Esophagus squamous epithelium (tissue), 5 donors: ENCODE data around the gene ZNF772. TPM values are rescaled to one million over a fixed set of nuclear protein-coding genes. Genes with fewer than 3 reads are reported as not detected.
"Not testable (repeated sequence)": the region's sequence is repeated elsewhere in the genome, so short reads cannot be mapped to it uniquely, and the experiment has no call there.

ENCODE experiments used
- DNase-seq: peaks from one replicate; lab custom pipeline; 2025; lab: John Stamatoyannopoulos, UW
- H3K27ac ChIP-seq, 4 donors: fragments of 200-600 bp; sonication (generic); one replicate each; pipeline ENCODE4 v1.5.1; 2016 to 2019; ENCODE audit warnings: mild to moderate bottlenecking in 1 of 4
- H3K27me3 ChIP-seq, 4 donors: fragments of 200-600 bp; sonication (generic); 1 replicate in 3 of 4; 2 replicates in 1 of 4; pipeline versions ENCODE4 v1.5.1 to v1.6.0; 2017 to 2021; ENCODE audit warnings: antibody characterized with exemption in 1 of 4
- H3K36me3 ChIP-seq, 3 donors: fragments of 200-600 bp; sonication (generic); one replicate each; pipeline ENCODE4 v1.5.1; 2016 to 2019
- H3K4me1 ChIP-seq, 3 donors: fragments of 200-600 bp; sonication (generic); one replicate each; pipeline ENCODE4 v1.5.1; 2017 to 2019
- H3K4me3 ChIP-seq, 4 donors: fragments of 200-600 bp; sonication (generic); 1 replicate in 3 of 4; 2 replicates in 1 of 4; pipeline ENCODE4 v1.5.1; 2016 to 2019; ENCODE audit warnings: mild to moderate bottlenecking in 2 of 4, moderate library complexity in 1 of 4
- H3K9me3 ChIP-seq, 3 donors: fragments of 200-600 bp; sonication (generic); one replicate each; pipeline ENCODE4 v1.5.1; 2016 to 2019
- POLR2A ChIP-seq, 4 donors: fragments of 450-650 bp; IDR thresholded peaks; one replicate each; pipeline ENCODE4 v1.6.1; 2017; ENCODE audit warnings: antibody characterized with exemption in 4 of 4, mild to moderate bottlenecking in 4 of 4, moderate library complexity in 3 of 4
- WGBS, 2 donors: methylation state at CpG; one replicate each; pipeline ENCODE4 v1.1.5; 2018; 5-methylcytosine and 5-hydroxymethylcytosine counted together
- intact Hi-C: fragments of 100-400 bp; cut with DNase I; formaldehyde crosslinking; loops from one replicate; pipeline ENCODE4 v1.15.0; 2022
- total RNA-seq, 4 donors: library from RNA; depleted of rRNA; stranded (reverse); fragments of >200 nt; gene quantifications; one replicate each; pipeline ENCODE4 v1.1.0, GENCODE V29; 2016
- TF ChIP-seq, protein P1 (sequence below), 6 experiments: fragments of 450-650 bp in 4 of 6; fragments of 200-600 bp in 2 of 6; sonication (generic) in 2 of 6; IDR thresholded peaks; one replicate each; pipeline ENCODE4 v1.5.1; 2016 to 2019; ENCODE audit warnings: antibody characterized with exemption in 6 of 6, mild to moderate bottlenecking in 4 of 6, moderate library complexity in 4 of 6
- donor health status: DM: yes; HTN: yes; CAD: no.

ZNF772 gene
- total RNA-seq = 10 to 100 TPM in 1 of 4 donors, 1 to 10 TPM in 3; 3.3 to 10.9 (median 6.3) TPM

DNA sequence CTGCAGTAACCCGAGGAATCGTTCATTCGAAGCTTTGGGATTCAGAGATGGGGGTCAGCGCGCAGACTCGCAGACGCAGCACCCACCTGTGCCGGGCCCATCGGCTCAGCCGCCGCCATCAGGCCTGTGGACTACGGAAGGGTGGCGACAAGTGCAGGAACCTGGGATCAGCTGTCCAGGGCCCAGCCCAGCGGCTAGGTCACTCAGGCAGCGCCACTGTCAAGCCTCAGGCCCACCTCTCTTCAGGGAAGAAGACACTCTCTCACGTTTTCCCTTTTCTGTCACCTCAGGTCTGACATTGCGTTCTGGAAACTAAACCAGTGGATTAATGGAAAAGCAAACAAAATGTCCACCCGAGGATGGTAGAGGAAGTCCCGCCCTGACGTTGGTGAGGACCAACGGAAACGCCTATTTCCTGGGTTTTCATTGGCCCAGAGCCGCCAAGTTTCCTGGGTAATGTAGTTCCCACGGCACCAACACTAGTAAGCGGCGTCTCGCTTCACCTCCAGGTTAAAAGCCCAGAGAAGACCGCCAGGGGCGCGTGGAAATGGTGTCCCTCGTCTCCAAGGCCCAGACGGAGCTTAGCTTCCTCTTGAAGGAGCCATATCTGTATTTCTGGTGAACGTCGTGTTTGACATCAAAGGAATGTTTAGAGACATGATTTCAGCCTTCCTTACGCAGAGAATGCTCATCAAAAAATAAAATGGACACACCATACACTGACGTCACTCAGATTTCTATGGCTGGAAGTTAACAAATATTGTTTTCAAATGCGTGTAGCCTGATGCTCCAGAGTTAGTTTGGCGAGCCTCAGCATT is at the start of gene ZNF772:
Gene ZNF772, minus strand, starts transcription at position 376 of the 818 bp plus-strand sequence. Its CDS starts 257 bp downstream, at position 119.
- TF ChIP-seq, protein P1, sequence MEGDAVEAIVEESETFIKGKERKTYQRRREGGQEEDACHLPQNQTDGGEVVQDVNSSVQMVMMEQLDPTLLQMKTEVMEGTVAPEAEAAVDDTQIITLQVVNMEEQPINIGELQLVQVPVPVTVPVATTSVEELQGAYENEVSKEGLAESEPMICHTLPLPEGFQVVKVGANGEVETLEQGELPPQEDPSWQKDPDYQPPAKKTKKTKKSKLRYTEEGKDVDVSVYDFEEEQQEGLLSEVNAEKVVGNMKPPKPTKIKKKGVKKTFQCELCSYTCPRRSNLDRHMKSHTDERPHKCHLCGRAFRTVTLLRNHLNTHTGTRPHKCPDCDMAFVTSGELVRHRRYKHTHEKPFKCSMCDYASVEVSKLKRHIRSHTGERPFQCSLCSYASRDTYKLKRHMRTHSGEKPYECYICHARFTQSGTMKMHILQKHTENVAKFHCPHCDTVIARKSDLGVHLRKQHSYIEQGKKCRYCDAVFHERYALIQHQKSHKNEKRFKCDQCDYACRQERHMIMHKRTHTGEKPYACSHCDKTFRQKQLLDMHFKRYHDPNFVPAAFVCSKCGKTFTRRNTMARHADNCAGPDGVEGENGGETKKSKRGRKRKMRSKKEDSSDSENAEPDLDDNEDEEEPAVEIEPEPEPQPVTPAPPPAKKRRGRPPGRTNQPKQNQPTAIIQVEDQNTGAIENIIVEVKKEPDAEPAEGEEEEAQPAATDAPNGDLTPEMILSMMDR (IDR thresholded peaks at IDR 0.05) = peak in 5 of 6 experiments; percentile 10 to 74 (median 46)
- no peak for TF ChIP-seq POLR2A (IDR thresholded peaks at IDR 0.05)
- WGBS, 2 donors = 6 to 8% methylated on average over 23 to 25 of the region's 38 CpGs
- Histone ChIP-seq H3K27me3 (no peaks in the 10 kb centered on the region), H3K9me3 (peaks cover 12 to 70% (median 57%) of the 10 kb centered on the region in 3 donors), H3K36me3 (peaks cover 14 to 42% (median 27%) of the 10 kb centered on the region in 3 donors), H3K4me3 (peak within 1 kb of the TSS; percentile 45 to 82 (median 72)), H3K4me1 (peaks cover 0 to 9% (median 5%) of the 10 kb centered on the region in 3 donors), H3K27ac (peak within 1 kb of the TSS; percentile 61 to 89 (median 82))
- DNase-seq = peak; percentile 31
- intact Hi-C loops = no loop called here

DNA sequence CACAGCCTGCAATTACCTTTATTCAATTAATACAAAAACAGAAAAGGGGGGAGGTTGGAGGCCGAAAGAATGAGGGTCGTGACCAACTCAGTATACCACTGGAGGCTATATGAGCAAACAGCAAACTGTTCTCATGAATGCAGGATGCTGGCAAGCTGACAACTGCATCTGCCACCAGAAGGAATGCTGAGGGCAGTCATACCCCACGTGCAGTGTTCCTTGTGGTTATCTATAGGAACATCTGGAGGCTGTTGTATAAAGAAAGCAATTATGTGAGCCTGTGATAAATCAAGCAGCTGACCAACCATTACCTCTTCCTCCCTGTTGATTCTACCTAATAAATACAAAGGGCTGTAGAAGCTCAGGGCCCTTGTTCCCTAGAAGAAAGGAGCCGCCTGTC is 40.7 kb upstream of the ZNF772 start:
- H3K27ac ChIP-seq, H3K27me3 ChIP-seq, DNase-seq, H3K4me1 ChIP-seq, intact Hi-C loops, H3K4me3 ChIP-seq: not testable (repeated sequence)
- Histone ChIP-seq H3K9me3 (peaks cover 0 to 55% (median 33%) of the 10 kb centered on the region in 3 donors), H3K36me3 (peaks cover 0 to 48% (median 0%) of the 10 kb centered on the region in 3 donors)
- WGBS, 2 donors = 85 to 87% methylated on average over 4 of the region's 4 CpGs

GRCh38 chr19:57515255-57515654 is 37.9 kb upstream of the ZNF772 start:
- Histone ChIP-seq H3K9me3 (peaks cover 0 to 83% (median 46%) of the 10 kb centered on the region in 3 donors), H3K4me1 (no peaks in the 10 kb centered on the region), H3K36me3 (peaks cover 0 to 53% (median 0%) of the 10 kb centered on the region in 3 donors), H3K4me3 (no peak overlapping the region), H3K27me3 (no peaks in the 10 kb centered on the region), H3K27ac (no peak overlapping the region)
- intact Hi-C loops = no loop called here
- whole genome bisulfite sequencing, 2 donors = 76 to 90% methylated on average over 4 of the region's 5 CpGs
- no peak for TF ChIP-seq POLR2A (IDR thresholded peaks at IDR 0.05)
- TF ChIP-seq, protein P1 (IDR thresholded peaks at IDR 0.05) = no peak
- DNase-seq = no peak

- TF ChIP-seq, protein P1 (IDR thresholded peaks at IDR 0.05) = no peak
- no peak for TF ChIP-seq POLR2A (IDR thresholded peaks at IDR 0.05)
- Histone ChIP-seq H3K4me1 (no peaks in the 10 kb centered on the region), H3K27me3 (no peaks in the 10 kb centered on the region), H3K36me3 (peaks cover 0 to 71% (median 0%) of the 10 kb centered on the region in 3 donors), H3K27ac (no peak overlapping the region), H3K4me3 (no peak overlapping the region), H3K9me3 (peaks cover 0 to 91% (median 57%) of the 10 kb centered on the region in 3 donors)
- WGBS, 2 donors = 89 to 93% methylated on average over 3 of the region's 6 CpGs
- DNase-seq = no peak
- intact Hi-C loops = no loop called here
Measured at GRCh38 chr19:57512845-57513244, 35.5 kb upstream of the ZNF772 start.

DNA sequence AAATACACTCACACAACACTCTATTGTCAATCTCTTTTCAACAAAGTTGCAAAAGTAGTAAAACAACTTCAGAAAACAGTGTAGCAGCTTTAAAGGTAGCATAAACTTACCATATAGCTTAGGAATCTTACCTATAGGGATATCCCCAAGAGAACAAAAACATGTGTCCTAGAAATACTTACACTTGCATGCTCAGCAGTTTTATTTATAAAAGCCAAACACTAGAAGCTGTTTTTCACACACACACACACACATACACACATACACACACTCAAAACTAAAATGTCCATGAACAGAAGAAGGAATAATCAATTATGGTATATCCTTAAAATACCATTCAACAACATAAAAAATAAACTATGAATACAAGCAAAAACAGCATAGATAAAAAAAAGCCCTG is 34.1 kb upstream of the ZNF772 start:
- Histone ChIP-seq H3K4me3 (no peak overlapping the region), H3K9me3 (peaks cover 0 to 96% (median 63%) of the 10 kb centered on the region in 3 donors), H3K27ac (no peak overlapping the region), H3K27me3 (no peaks in the 10 kb centered on the region), H3K4me1 (no peaks in the 10 kb centered on the region), H3K36me3 (peaks cover 6 to 72% (median 9%) of the 10 kb centered on the region in 3 donors)
- intact Hi-C loops = no loop called here
- no peak for TF ChIP-seq POLR2A (IDR thresholded peaks at IDR 0.05)
- TF ChIP-seq, protein P1 (IDR thresholded peaks at IDR 0.05) = no peak
- DNase-seq = no peak
